Endothelial cell of umbilical vein (primary cell): ENCODE results near the gene DGCR8. TPM values are rescaled to one million over a fixed set of nuclear protein-coding genes. Genes with fewer than 3 reads are reported as not detected.

Experiments
- BruUV-seq: library from RNA; stranded (reverse); fragments of 400-500 nt; replicated peaks from 2 replicates; lab custom pipeline; 2021; lab: Mats Ljungman, UMichigan
- CTCF ChIA-PET: fragments of 300-600, 350-600 bp; sonication (Branson Sonifier 250); formaldehyde crosslinking; loops from one replicate; lab custom pipeline; 2021; ENCODE audit warnings: antibody characterized with exemption, inconsistent platforms; lab: Charles Lee
- POLR2A ChIA-PET: fragments of 300-600, 350-600 bp; sonication (Branson Sonifier 250); formaldehyde crosslinking; loops from one replicate; lab custom pipeline; 2021; ENCODE audit warnings: antibody characterized with exemption, inconsistent platforms; lab: Charles Lee
- DNase-seq: peaks from one replicate; pipeline ENCODE4 v3.0.0-alpha.2; 2011; ENCODE audit warnings: low read depth, low spot score
- FAIRE-seq: peaks from 2 replicates; lab custom pipeline; 2011; peaks lifted over from hg19 to GRCh38; lab: Jason Lieb, UNC
- H2AFZ ChIP-seq: 2 replicates; pipeline ENCODE4 v1.6.0; 2012; ENCODE audit warnings: low read depth, low read length, control low read depth, inconsistent platforms
- H3K27ac ChIP-seq: 2 replicates; pipeline ENCODE4 v1.5.1; 2011; ENCODE audit warnings: low read depth, mild to moderate bottlenecking, control low read depth, low read length, moderate library complexity; ENCODE audit not compliant: insufficient read depth
- H3K27me3 ChIP-seq, 2 experiments: 2 replicates each; pipeline versions ENCODE4 v1.6.0 to v1.6.1; 2011; ENCODE audit warnings: low read length in 2 of 2, mixed read lengths in 1 of 2; ENCODE audit not compliant: control insufficient read depth in 2 of 2, insufficient read depth in 2 of 2
- H3K36me3 ChIP-seq, 2 experiments: 2 replicates in 1 of 2; 3 replicates in 1 of 2; pipeline ENCODE4 v1.5.1; 2011; ENCODE audit warnings: low read length in 2 of 2, mild to moderate bottlenecking in 1 of 2, moderate library complexity in 1 of 2; ENCODE audit not compliant: control insufficient read depth in 2 of 2, insufficient read depth in 2 of 2; ENCODE audit errors: extremely low read depth in 1 of 2
- H3K4me1 ChIP-seq: 3 replicates; pipeline ENCODE4 v1.5.1; 2011; ENCODE audit warnings: mild to moderate bottlenecking, low read length; ENCODE audit not compliant: control insufficient read depth, insufficient read depth; ENCODE audit errors: extremely low read depth
- H3K4me2 ChIP-seq: 2 replicates; pipeline ENCODE4 v1.6.1; 2011; ENCODE audit warnings: low read length, control low read depth, mixed read lengths; ENCODE audit not compliant: insufficient read depth
- H3K4me3 ChIP-seq, 3 experiments: fragments of 200-600 bp in 1 of 3; sonication (generic), shearing (Covaris generic) in 1 of 3; replicated peaks in 1 of 3; 2 replicates each; pipeline ENCODE4 v1.5.1; 2011 to 2016; ENCODE audit warnings: control low read depth in 3 of 3, low read length in 3 of 3, mild to moderate bottlenecking in 2 of 3, inconsistent platforms in 1 of 3, low read depth in 1 of 3, moderate library complexity in 1 of 3; ENCODE audit not compliant: insufficient read depth in 1 of 3
- H3K79me2 ChIP-seq: 2 replicates; pipeline ENCODE4 v1.6.0; 2012; ENCODE audit warnings: low read length, inconsistent platforms; ENCODE audit not compliant: control insufficient read depth, insufficient read depth
- H3K9ac ChIP-seq: replicated peaks from 2 replicates; pipeline ENCODE3; 2011; ENCODE audit warnings: low read length, control low read depth; ENCODE audit not compliant: insufficient read depth; ENCODE audit errors: extremely low read depth
- H3K9me1 ChIP-seq: replicated peaks from 3 replicates; pipeline ENCODE4 v1.6.0; 2011; ENCODE audit warnings: mild to moderate bottlenecking, low read length; ENCODE audit not compliant: control insufficient read depth, insufficient read depth; ENCODE audit errors: extremely low read depth
- H3K9me3 ChIP-seq: replicated peaks from 2 replicates; pipeline ENCODE4 v1.5.1; 2012; ENCODE audit warnings: low read length, inconsistent platforms; ENCODE audit not compliant: control insufficient read depth, insufficient read depth
- H4K20me1 ChIP-seq: replicated peaks from 2 replicates; pipeline ENCODE3; 2011; ENCODE audit warnings: mild to moderate bottlenecking, low read length; ENCODE audit not compliant: control insufficient read depth, insufficient read depth; ENCODE audit errors: extremely low read depth
- EZH2 ChIP-seq: IDR thresholded peaks from 2 replicates; pipeline ENCODE4 v1.6.1; 2012; ENCODE audit warnings: borderline replicate concordance, low read depth, mild to moderate bottlenecking, moderate library complexity, low read length, inconsistent platforms; ENCODE audit not compliant: severe bottlenecking
- FOS ChIP-seq: IDR thresholded peaks from 2 replicates; pipeline ENCODE4 v1.6.1; 2011; ENCODE audit warnings: mild to moderate bottlenecking, low read length, moderate library complexity, borderline replicate concordance; ENCODE audit not compliant: insufficient read depth
- GATA2 ChIP-seq: IDR thresholded peaks from 2 replicates; pipeline ENCODE4 v1.7.0; 2011; ENCODE audit warnings: low read depth, mild to moderate bottlenecking, moderate library complexity, mixed read lengths, low read length; ENCODE audit not compliant: insufficient read length, insufficient read depth
- JUN ChIP-seq: IDR thresholded peaks from 2 replicates; pipeline ENCODE4 v1.6.1; 2011; ENCODE audit warnings: borderline replicate concordance, low read depth; ENCODE audit not compliant: insufficient read length, insufficient read depth
- MAX ChIP-seq: IDR thresholded peaks from 2 replicates; pipeline ENCODE4 v1.6.1; 2011; ENCODE audit not compliant: insufficient read depth, insufficient read length
- MYC ChIP-seq: IDR thresholded peaks from one replicate; pipeline ENCODE4 v1.6.1; 2011; ENCODE audit warnings: mild to moderate bottlenecking, low read depth, low read length
- POLR2A ChIP-seq: IDR thresholded peaks from 2 replicates; pipeline ENCODE4 v1.6.1; 2012; ENCODE audit warnings: low read depth, mild to moderate bottlenecking, control low read depth, low read length
- POLR2AphosphoS5 ChIP-seq: IDR thresholded peaks from 2 replicates; pipeline ENCODE4 v1.6.1; 2012; ENCODE audit warnings: low read depth, mild to moderate bottlenecking, control low read depth, low read length, moderate library complexity; ENCODE audit not compliant: insufficient read depth
- dilution Hi-C: fragments of 300-500 bp; cut with MboI; formaldehyde crosslinking; loops from one replicate; pipeline ENCODE4 v1.15.0; 2019; ENCODE audit warnings: low sequenced_read_pairs; ENCODE audit not compliant: extremely low pct_ligation_motif_present
- intact Hi-C: fragments of 100-400 bp; cut with micrococcal nuclease; formaldehyde crosslinking; loops from one replicate; pipeline ENCODE4 v1.10.0; 2022
- polyA plus RNA-seq, 4 experiments: library from polyadenylated mRNA; depleted of rRNA in 3 of 4; stranded (reverse) in 3 of 4; unstranded in 1 of 4; fragments of >200 nt; gene quantifications; 2 replicates each; pipeline versions ENCODE4 v1.2.1 to v1.2.3, GENCODE V29; 2011 to 2012; ENCODE audit warnings: missing spikeins in 1 of 4
- total RNA-seq: library from RNA; stranded (reverse); gene quantifications from 2 replicates; pipeline ENCODE4 v1.2.3, GENCODE V29; 2021
- TF ChIP-seq, protein P1 (sequence below), 2 donors: IDR thresholded peaks; 1 replicate in 1 of 2; 2 replicates in 1 of 2; pipeline ENCODE4 v1.5.1; 2011; ENCODE audit warnings: low read length in 2 of 2, mild to moderate bottlenecking in 2 of 2, moderate library complexity in 2 of 2, control low read depth in 1 of 2, inconsistent platforms in 1 of 2, low read depth in 1 of 2; ENCODE audit not compliant: insufficient read depth in 1 of 2; ENCODE audit errors: extremely low read depth in 1 of 2

DGCR8 gene
- total and polyA plus RNA-seq, 2 donors (not counting 3 experiments of a cell fraction or from before 2014, with no cell fraction given) = 32.7 to 64.2 TPM

DNA sequence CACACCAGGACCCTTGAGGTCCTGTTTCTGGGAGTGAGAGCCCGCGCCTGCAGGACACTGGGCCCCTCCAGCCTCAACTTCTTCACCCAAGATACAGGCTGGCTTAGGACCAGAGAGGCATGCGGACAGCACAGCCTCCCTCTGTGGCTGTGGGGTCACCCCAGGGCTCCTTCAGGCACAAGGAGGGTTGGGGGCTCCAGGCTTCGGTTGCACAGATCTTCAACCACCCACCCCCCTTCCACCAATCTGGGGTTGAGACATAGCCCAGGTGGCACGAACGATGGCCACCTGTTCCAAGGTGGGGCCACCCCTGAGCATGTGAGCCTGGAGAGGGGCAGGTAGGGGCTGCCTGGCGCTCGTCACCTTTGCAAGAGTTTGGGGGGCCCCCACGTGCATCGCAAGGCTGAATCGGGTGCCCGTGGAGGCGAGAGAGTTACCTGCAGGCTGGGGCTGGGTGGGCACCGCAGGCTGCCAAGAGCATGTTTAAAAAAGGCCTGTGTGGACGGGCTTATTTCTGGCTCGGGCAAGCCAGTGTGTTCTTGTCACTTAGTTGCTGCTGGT, 52.7 kb downstream of the DGCR8 start:
- TF ChIP-seq POLR2AphosphoS5 (no peak), JUN (no peak), GATA2 (no peak), EZH2 (no peak), FOS (no peak), POLR2A (no peak), MYC (no peak), MAX (no peak)
- TF ChIP-seq, protein P1, sequence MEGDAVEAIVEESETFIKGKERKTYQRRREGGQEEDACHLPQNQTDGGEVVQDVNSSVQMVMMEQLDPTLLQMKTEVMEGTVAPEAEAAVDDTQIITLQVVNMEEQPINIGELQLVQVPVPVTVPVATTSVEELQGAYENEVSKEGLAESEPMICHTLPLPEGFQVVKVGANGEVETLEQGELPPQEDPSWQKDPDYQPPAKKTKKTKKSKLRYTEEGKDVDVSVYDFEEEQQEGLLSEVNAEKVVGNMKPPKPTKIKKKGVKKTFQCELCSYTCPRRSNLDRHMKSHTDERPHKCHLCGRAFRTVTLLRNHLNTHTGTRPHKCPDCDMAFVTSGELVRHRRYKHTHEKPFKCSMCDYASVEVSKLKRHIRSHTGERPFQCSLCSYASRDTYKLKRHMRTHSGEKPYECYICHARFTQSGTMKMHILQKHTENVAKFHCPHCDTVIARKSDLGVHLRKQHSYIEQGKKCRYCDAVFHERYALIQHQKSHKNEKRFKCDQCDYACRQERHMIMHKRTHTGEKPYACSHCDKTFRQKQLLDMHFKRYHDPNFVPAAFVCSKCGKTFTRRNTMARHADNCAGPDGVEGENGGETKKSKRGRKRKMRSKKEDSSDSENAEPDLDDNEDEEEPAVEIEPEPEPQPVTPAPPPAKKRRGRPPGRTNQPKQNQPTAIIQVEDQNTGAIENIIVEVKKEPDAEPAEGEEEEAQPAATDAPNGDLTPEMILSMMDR (IDR thresholded peaks at IDR 0.05; ENCODE audit: extremely low read depth in 1 of 2, insufficient read depth in 1 of 2, low read depth in 1 of 2, low read length in 2 of 2) = no peak
- H3K4me3 ChIP-seq = peak overlapping the region; percentile 65 to 85 (median 69)
- BruUV-seq = no TSS peak
- FAIRE-seq (no peak), DNase-seq (no peak)
- H3K27ac ChIP-seq = no peak overlapping the region
- dilution Hi-C loops = no loop called here
- ChIA-PET CTCF (no interaction called here), POLR2A (no interaction called here)
- H4K20me1 ChIP-seq = no peaks in the 10 kb centered on the region
- H3K9me3 ChIP-seq = no peaks in the 10 kb centered on the region
- no peaks in the 10 kb centered on the region for H3K9me1 ChIP-seq
- H3K27me3 ChIP-seq = no peaks in the 10 kb centered on the region
- peak overlapping the region; percentile 71 for H3K9ac ChIP-seq
- no peaks in the 10 kb centered on the region for H3K36me3 ChIP-seq
- intact Hi-C loops = no loop called here
- peaks cover 6% of the 10 kb centered on the region for H3K4me1 ChIP-seq
- H2AFZ ChIP-seq = no peak overlapping the region
- peaks cover 57% of the 10 kb centered on the region for H3K79me2 ChIP-seq
- peak overlapping the region; percentile 45 for H3K4me2 ChIP-seq
